ENCODE measurements around the gene IMMP2L. TPM values are rescaled to one million over a fixed set of nuclear protein-coding genes. Genes with fewer than 3 reads are reported as not detected.

IMMP2L gene
- total and polyA plus RNA-seq, 2 of the 4 experiments (the other 2 are of a cell fraction) = 5.8 to 9.3 TPM

- no peak overlapping the region for H3K27ac ChIP-seq (ENCODE audit: insufficient read depth, low read length)
- H3K36me3 ChIP-seq (ENCODE audit: control insufficient read depth, insufficient read depth, low read length) = no peaks in the 10 kb centered on the region
- intact Hi-C loops (cut with micrococcal nuclease) (no loop called here), dilution Hi-C loops (cut with HindIII; ENCODE audit: low sequenced_read_pairs, unreplicated experiment) (no loop called here), in situ Hi-C loops (cut with MboI; ENCODE audit: low sequenced_read_pairs) (no loop called here)
- peak overlapping the region; percentile 13; the same call in 1 of the 2 replicates for H3K14ac ChIP-seq (replicated peaks; ENCODE audit: low read depth, low read length)
- H3K79me1 ChIP-seq (ENCODE audit: low read depth in 1 of 2, low read length in 2 of 2) = 0 out of 4 replicates have a peak, but pooled peaks cover 0 to 3% of the 10 kb centered on the region in 2 experiments
- WGBS, 2 experiments (ENCODE audit: extremely low coverage in 2 of 2, insufficient read length in 1 of 2) = no CpG with 5 or more reads among the region's 1 CpG
- H2BK120ac ChIP-seq (ENCODE audit: low read depth, low read length) = peak overlapping the region; percentile 41; the same call in 1 of the 2 replicates
- no peak overlapping the region for H4K91ac ChIP-seq (ENCODE audit: insufficient read depth, low read depth, low read length)
- no peak overlapping the region for H3K9ac ChIP-seq (ENCODE audit: low read depth, low read length)
- no peak overlapping the region for H4K8ac ChIP-seq (ENCODE audit: low read depth in 2 of 2, low read length in 2 of 2)
- TF ChIP-seq NFE2L2 (IDR thresholded peaks at IDR 0.05; ENCODE audit: low read depth, low read length) (no peak), SMC3 (IDR thresholded peaks at IDR 0.05; ENCODE audit: low read depth, low read length) (no peak), CEBPB (IDR thresholded peaks at IDR 0.05; ENCODE audit: low read depth, low read length) (peak; percentile 47; the same call in 1 of the 2 replicates)
- DNase-seq (peak; percentile 86), ATAC-seq (ENCODE audit: low read depth) (peak; percentile 56; the same call in 1 of the 2 replicates)
- no peak overlapping the region for H2BK15ac ChIP-seq (ENCODE audit: low read depth, low read length)
- H2AK9ac ChIP-seq (replicated peaks; ENCODE audit: low read depth, low read length, poor library complexity) = no peak overlapping the region
- peak overlapping the region; percentile 49; the same call in 1 of the 2 replicates for H3K4ac ChIP-seq (ENCODE audit: low read depth, low read length)
- H3K4me3 ChIP-seq (ENCODE audit: insufficient read depth, low read depth, low read length) = no peak overlapping the region
- no peaks in the 10 kb centered on the region for H3K9me3 ChIP-seq (ENCODE audit: control insufficient read depth, insufficient read depth, low read length)
- peak overlapping the region; percentile 56; the same call in 1 of the 2 replicates for H3K4me2 ChIP-seq (ENCODE audit: low read depth, low read length)
- no peak overlapping the region for H3K56ac ChIP-seq (ENCODE audit: extremely low read depth, insufficient read depth, low read length)
- no peak overlapping the region; the same call in 1 of the 2 replicates for H3K18ac ChIP-seq (ENCODE audit: low read depth, low read length)
- H2AK5ac ChIP-seq (ENCODE audit: low read depth, low read length) = no peak overlapping the region
- H4K20me1 ChIP-seq (ENCODE audit: insufficient read depth, low read length) = no peaks in the 10 kb centered on the region
- H2AFZ ChIP-seq (replicated peaks; ENCODE audit: low read length, poor library complexity) = no peak overlapping the region
- H2BK20ac ChIP-seq (ENCODE audit: low read depth, low read length) = 0 out of 2 replicates have a peak overlapping the region, but pooled peaks have one; percentile 64
- H3K4me1 ChIP-seq (ENCODE audit: control insufficient read depth, insufficient read depth, low read length) = no peaks in the 10 kb centered on the region; the same call in 1 of the 2 replicates
- H4K5ac ChIP-seq (ENCODE audit: low read depth, low read length) = no peak overlapping the region
- H3K9me1 ChIP-seq (ENCODE audit: insufficient read depth, low read length) = peaks cover 4% of the 10 kb centered on the region; the same call in 1 of the 2 replicates
- H3K27me3 ChIP-seq (ENCODE audit: control insufficient read depth, insufficient read depth, low read length) = no peaks in the 10 kb centered on the region
- POLR2A ChIA-PET (ENCODE audit: unreplicated experiment) = no interaction called here
- no TSS peak for BruUV-seq (replicated peaks)
- H3K23ac ChIP-seq (ENCODE audit: low read depth, low read length) = no peak overlapping the region
- CTCF ChIA-PET = no interaction called here
- H2BK5ac ChIP-seq (ENCODE audit: low read depth, low read length, poor library complexity, severe bottlenecking) = peak overlapping the region; percentile 77
Observed at GRCh38 chr7:111113263-111114017, 448.9 kb downstream of the IMMP2L start.
